Psoas muscle (tissue), 8 donors: ENCODE data around the gene ABHD8. TPM values are rescaled to one million over a fixed set of nuclear protein-coding genes. Genes with fewer than 3 reads are reported as not detected.

Experiments used
- ATAC-seq, 4 donors: fragments of 200-7000 bp; cut with Tn5 transposase; one replicate each; pipeline ENCODE4 v1.9.1; 2020; ENCODE audit warnings: moderate library complexity in 3 of 4, mild to moderate bottlenecking in 2 of 4
- DNase-seq, 2 donors: peaks; one replicate each; pipeline ENCODE4 v3.0.0-alpha.2; 2020
- H3K27ac ChIP-seq: fragments of 200-600 bp; one replicate; pipeline ENCODE4 v1.8.0; 2022
- H3K27me3 ChIP-seq, 3 donors: fragments of 200-600 bp in 1 of 3; one replicate each; pipeline versions ENCODE4 v1.6.1 to v1.8.0; 2013 to 2022; ENCODE audit warnings: low read length in 2 of 3, mild to moderate bottlenecking in 2 of 3, moderate library complexity in 1 of 3; ENCODE audit not compliant: insufficient read depth in 3 of 3
- H3K36me3 ChIP-seq, 2 donors: fragments of 200-600 bp in 1 of 2; one replicate each; pipeline versions ENCODE4 v1.6.1 to v1.8.0; 2013 to 2022; ENCODE audit warnings: low read depth in 1 of 2, mild to moderate bottlenecking in 1 of 2, moderate library complexity in 1 of 2; ENCODE audit not compliant: insufficient read depth in 1 of 2
- H3K4me1 ChIP-seq: fragments of 200-600 bp; one replicate; pipeline ENCODE4 v1.8.0; 2022
- H3K4me3 ChIP-seq: fragments of 200-600 bp; one replicate; pipeline ENCODE4 v1.8.0; 2022; ENCODE audit warnings: mild to moderate bottlenecking
- H3K9me3 ChIP-seq: fragments of 200-600 bp; one replicate; pipeline ENCODE4 v1.8.0; 2022
- WGBS, 3 donors: extraction: QIAGEN DNeasy Blood & Tissue Kit; methylation state at CpG; one replicate each; pipeline versions ENCODE4 v1.1.6 to v1.1.7; 2013; 5-methylcytosine and 5-hydroxymethylcytosine counted together
- intact Hi-C, 2 donors: fragments of 100-400 bp; cut with DNase I; formaldehyde crosslinking; loops; one replicate each; pipeline versions ENCODE4 v1.11.0 to v1.14.2; 2022
- polyA plus RNA-seq, 3 donors: library from polyadenylated mRNA; stranded (reverse); fragments of 200-250 nt; gene quantifications; one replicate each; pipeline ENCODE4 v1.2.3, GENCODE V29; 2013
- total RNA-seq, 4 donors: library from RNA; stranded (reverse); fragmentation: NEBNext Ultra II Directional in 2 of 4; extraction: Animal tissue kit (Norgen Biotek cat#: 25700) in 2 of 4; gene quantifications; one replicate each; pipeline versions ENCODE4 v1.2.1 to v1.2.4, GENCODE V29; 2021 to 2023
- TF ChIP-seq, protein P1 (sequence below): fragments of 200-600 bp; IDR thresholded peaks from one replicate; pipeline ENCODE4 v1.8.0; 2022; ENCODE audit warnings: antibody characterized with exemption
- donor health status: healthy with polysubstance abuse.
- donor health status: DM: no; HTN: no; CAD: no; lungs with moderate emphysema.
- donor health status: Bipolar disorder and iron deficiency.
- donor health status: healthy.
- donor health status: DM: yes; HTN: yes; CAD: no.
- donor health status: DM: no; HTN: no; CAD: no.
- donor health status: DM: no; HTN: no; CAD: no.
- donor health status: DM: yes; HTN: yes; CAD: no.

Gene ABHD8
- total and polyA plus RNA-seq, 7 donors: 6.1 to 26.8 (median 12.3) TPM

DNA sequence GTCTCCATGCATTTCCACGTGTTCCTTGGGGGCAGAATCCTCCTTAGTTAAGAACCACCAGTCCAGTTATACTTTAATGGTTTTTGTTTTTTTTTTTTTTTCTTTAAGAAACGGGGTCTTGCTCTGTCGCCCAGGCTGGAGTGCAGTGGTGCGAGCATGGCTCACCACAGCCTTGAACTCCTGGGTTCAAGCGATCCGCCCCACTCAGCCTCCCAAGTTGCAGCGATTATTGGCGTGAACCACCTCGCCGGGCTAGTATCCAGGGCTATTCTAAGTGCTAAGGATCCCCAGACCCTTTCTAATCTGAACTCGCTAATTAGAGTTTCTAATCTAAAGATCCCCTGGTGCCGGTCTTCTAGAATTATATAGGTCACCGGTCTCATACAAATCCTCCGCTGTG, 9.6 kb downstream of the ABHD8 start:
- 91 to 93% (median 92%) methylated on average over 14 of the region's 14 CpGs for WGBS, 3 donors
- Histone ChIP-seq H3K36me3 (peaks cover 0 to 13% of the 10 kb centered on the region in 2 donors), H3K4me3 (no peak overlapping the region), H3K27me3 (no peaks in the 10 kb centered on the region), H3K27ac (no peak overlapping the region), H3K9me3 (peaks cover 5% of the 10 kb centered on the region), H3K4me1 (no peaks in the 10 kb centered on the region)
- intact Hi-C loops: no loop called here
- TF ChIP-seq, protein P1, sequence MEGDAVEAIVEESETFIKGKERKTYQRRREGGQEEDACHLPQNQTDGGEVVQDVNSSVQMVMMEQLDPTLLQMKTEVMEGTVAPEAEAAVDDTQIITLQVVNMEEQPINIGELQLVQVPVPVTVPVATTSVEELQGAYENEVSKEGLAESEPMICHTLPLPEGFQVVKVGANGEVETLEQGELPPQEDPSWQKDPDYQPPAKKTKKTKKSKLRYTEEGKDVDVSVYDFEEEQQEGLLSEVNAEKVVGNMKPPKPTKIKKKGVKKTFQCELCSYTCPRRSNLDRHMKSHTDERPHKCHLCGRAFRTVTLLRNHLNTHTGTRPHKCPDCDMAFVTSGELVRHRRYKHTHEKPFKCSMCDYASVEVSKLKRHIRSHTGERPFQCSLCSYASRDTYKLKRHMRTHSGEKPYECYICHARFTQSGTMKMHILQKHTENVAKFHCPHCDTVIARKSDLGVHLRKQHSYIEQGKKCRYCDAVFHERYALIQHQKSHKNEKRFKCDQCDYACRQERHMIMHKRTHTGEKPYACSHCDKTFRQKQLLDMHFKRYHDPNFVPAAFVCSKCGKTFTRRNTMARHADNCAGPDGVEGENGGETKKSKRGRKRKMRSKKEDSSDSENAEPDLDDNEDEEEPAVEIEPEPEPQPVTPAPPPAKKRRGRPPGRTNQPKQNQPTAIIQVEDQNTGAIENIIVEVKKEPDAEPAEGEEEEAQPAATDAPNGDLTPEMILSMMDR: no peak
- no peak for DNase-seq
- ATAC-seq: no peak

DNA sequence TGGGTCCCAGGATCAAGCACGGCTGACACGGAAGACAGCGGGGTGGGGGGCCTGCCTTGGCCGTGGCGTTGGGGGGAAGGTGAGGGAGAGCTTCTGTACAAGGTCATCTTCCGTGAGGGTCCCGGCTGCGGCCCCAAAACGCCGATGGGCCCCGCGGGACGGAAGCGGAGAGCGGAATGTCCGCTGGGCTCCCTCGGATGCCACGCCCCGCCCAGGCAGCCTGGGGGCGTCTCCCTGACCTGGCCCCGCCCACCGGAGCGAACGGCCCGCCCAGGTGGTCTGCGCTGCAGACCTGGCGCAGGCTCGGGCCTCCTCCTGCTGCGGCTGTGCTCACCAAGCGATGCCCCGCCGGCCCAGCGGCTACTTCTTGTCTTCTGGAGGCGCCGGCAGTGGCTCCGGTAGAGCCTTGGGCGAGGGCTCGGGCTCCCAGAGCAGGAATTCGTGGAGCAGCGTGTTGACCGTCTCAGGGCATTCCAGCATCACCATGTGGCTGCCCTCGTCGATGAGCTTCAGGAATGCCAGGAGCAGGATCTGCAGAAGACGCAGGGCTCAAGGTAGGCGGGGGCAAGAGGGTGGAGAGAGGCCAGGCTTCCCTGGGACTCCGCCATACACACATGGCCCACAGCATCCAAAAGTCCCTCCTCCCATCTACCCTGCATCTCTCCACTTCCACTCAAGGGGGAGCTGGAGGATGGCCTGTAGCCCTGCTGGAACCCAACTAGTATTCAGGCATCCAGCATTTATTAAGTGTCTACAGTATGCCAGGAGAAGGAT, 10.7 kb downstream of the ABHD8 start:
- 38 to 46% (median 42%) methylated on average over 41 to 46 of the region's 46 CpGs for WGBS, 3 donors
- TF ChIP-seq, protein P1: peak; percentile 53
- Histone ChIP-seq H3K36me3 (peaks cover 0 to 5% of the 10 kb centered on the region in 2 donors), H3K27ac (peak overlapping the region; percentile 36), H3K9me3 (no peaks in the 10 kb centered on the region), H3K4me1 (no peaks in the 10 kb centered on the region), H3K4me3 (peak overlapping the region; percentile 65), H3K27me3 (no peaks in the 10 kb centered on the region)
- peak; percentile 60 to 75 for DNase-seq
- intact Hi-C loops: no loop called here
- peak; percentile 57 to 70 (median 68) for ATAC-seq

DNA sequence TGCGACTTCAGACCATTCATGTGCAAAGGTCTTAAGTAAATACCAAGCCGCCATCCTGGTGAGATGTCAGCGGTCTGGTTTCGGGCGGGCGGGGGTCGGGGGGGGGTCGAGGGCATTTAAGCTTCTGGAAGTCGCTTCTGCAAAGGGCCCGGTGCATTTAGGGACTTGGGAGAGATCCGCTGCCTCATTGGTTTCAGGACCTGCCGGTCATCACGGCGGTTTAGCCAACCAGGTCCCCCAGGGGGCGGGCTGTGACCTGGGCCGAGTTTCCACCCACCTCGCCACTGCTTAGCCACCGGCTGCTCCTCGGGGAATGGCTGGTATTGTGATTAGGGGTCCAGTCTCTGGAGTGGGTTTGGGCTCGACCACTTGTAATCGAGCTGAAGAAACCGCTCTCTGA, 13.7 kb downstream of the ABHD8 start:
- 14 to 21% (median 17%) methylated on average over 22 of the region's 22 CpGs for WGBS, 3 donors
- intact Hi-C loops: no loop called here

DNA sequence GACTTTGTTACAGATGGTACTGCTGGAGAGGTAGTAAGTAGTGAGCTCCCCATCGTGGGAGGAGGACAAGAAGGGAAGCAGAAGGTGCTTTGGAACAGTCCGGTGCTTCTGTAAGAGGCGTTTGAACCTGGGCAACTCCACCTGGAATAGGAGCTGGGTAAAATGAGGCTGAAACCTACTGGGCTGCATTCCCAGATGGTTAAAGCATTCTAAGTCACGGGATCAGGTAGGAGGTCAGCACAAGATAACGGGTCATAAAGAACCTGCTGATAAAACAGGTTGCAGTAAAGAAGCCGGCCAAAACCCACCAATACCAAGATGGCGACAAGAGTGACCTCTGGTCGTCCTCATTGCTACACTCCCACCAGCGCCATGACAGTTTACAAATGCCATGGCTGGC, 16.5 kb downstream of the ABHD8 start:
- no peaks in the 10 kb centered on the region for H3K9me3 ChIP-seq
- intact Hi-C loops: no loop called here
- no peak for ATAC-seq
- no peak overlapping the region for H3K27ac ChIP-seq
- H3K27me3 ChIP-seq: peaks cover 0 to 9% (median 4%) of the 10 kb centered on the region in 3 donors
- no peaks in the 10 kb centered on the region for H3K36me3 ChIP-seq
- peaks cover 4% of the 10 kb centered on the region for H3K4me1 ChIP-seq
- 88 to 90% (median 88%) methylated on average over 9 of the region's 9 CpGs for WGBS, 3 donors
- TF ChIP-seq, protein P1: no peak
- no peak overlapping the region for H3K4me3 ChIP-seq
- no peak for DNase-seq

More for the DNA sequence above, 13.7 kb downstream of the ABHD8 start:
- Histone ChIP-seq H3K27ac (peak overlapping the region; percentile 41), H3K27me3 (no peaks in the 10 kb centered on the region), H3K9me3 (no peaks in the 10 kb centered on the region), H3K36me3 (no peaks in the 10 kb centered on the region), H3K4me3 (peak overlapping the region; percentile 25), H3K4me1 (no peaks in the 10 kb centered on the region)
- DNase-seq (peak; percentile 75 to 79), ATAC-seq (peak; percentile 73 to 85 (median 77))
- TF ChIP-seq, protein P1: no peak
